Measurements from ENCODE around the gene OSBPL6. TPM values are rescaled to one million over a fixed set of nuclear protein-coding genes. Genes with fewer than 3 reads are reported as not detected.

OSBPL6 gene
- total RNA-seq, 6 donors from 2014 or later = 2.0 to 35.4 (median 5.1) TPM

GRCh38 chr2:178244777-178245176 lies 50.5 kb downstream of the OSBPL6 start:
- no peak overlapping the region for H3K4me3 ChIP-seq
- DNase-seq = no peak
- H3K4me1 ChIP-seq = peaks cover 3 to 10% (median 9%) of the 10 kb centered on the region in 4 donors
- WGBS, 2 donors = 76 to 78% methylated on average over 7 of the region's 7 CpGs
- H3K27ac ChIP-seq = no peak overlapping the region
- no peaks in the 10 kb centered on the region for H3K9me3 ChIP-seq
- no peak for ATAC-seq (ENCODE audit: low FRiP score in 2 of 2)
- H3K27me3 ChIP-seq = no peaks in the 10 kb centered on the region
- TF ChIP-seq POLR2A (IDR thresholded peaks at IDR 0.05) = no peak
- TF ChIP-seq CTCF (IDR thresholded peaks at IDR 0.05) = no peak
- TF ChIP-seq POLR2AphosphoS5 (IDR thresholded peaks at IDR 0.05) = no peak
- no peak for TF ChIP-seq EP300 (IDR thresholded peaks at IDR 0.05)
- H3K36me3 ChIP-seq = no peaks in the 10 kb centered on the region

- Histone ChIP-seq H3K27ac (no peak overlapping the region), H3K36me3 (no peaks in the 10 kb centered on the region), H3K27me3 (no peaks in the 10 kb centered on the region), H3K4me1 (peaks cover 3 to 10% (median 9%) of the 10 kb centered on the region in 4 donors), H3K4me3 (no peak overlapping the region), H3K9me3 (no peaks in the 10 kb centered on the region)
- 80 to 92% methylated on average over 2 of the region's 2 CpGs for WGBS, 2 donors
- DNase-seq (no peak), ATAC-seq (ENCODE audit: low FRiP score in 2 of 2) (no peak)
- TF ChIP-seq POLR2AphosphoS5 (IDR thresholded peaks at IDR 0.05) (no peak), CTCF (IDR thresholded peaks at IDR 0.05) (no peak), POLR2A (IDR thresholded peaks at IDR 0.05) (no peak)
Measured at GRCh38 chr2:178246696-178247095, 52.4 kb downstream of the OSBPL6 start.

GRCh38 chr2:178247250-178247649 lies 52.9 kb downstream of the OSBPL6 start:
- 71 to 83% methylated on average over 1 of the region's 1 CpG for WGBS, 2 donors
- Histone ChIP-seq H3K9me3 (no peaks in the 10 kb centered on the region), H3K4me1 (peaks cover 3 to 5% (median 4%) of the 10 kb centered on the region in 4 donors), H3K4me3 (no peak overlapping the region), H3K36me3 (no peaks in the 10 kb centered on the region), H3K27me3 (no peaks in the 10 kb centered on the region), H3K27ac (no peak overlapping the region)
- TF ChIP-seq POLR2AphosphoS5 (IDR thresholded peaks at IDR 0.05) (no peak), POLR2A (IDR thresholded peaks at IDR 0.05) (no peak), EP300 (IDR thresholded peaks at IDR 0.05) (no peak), CTCF (IDR thresholded peaks at IDR 0.05) (no peak)
- ATAC-seq (ENCODE audit: low FRiP score in 2 of 2) (no peak), DNase-seq (no peak)

- Histone ChIP-seq H3K36me3 (no peaks in the 10 kb centered on the region), H3K27me3 (no peaks in the 10 kb centered on the region), H3K4me3 (no peak overlapping the region), H3K9me3 (no peaks in the 10 kb centered on the region), H3K4me1 (no peaks in the 10 kb centered on the region), H3K27ac (no peak overlapping the region)
- DNase-seq = no peak
- TF ChIP-seq EP300 (IDR thresholded peaks at IDR 0.05) (no peak), POLR2A (IDR thresholded peaks at IDR 0.05) (no peak), POLR2AphosphoS5 (IDR thresholded peaks at IDR 0.05) (no peak), CTCF (IDR thresholded peaks at IDR 0.05) (no peak)
- WGBS, 2 donors = 45 to 62% methylated on average over 6 of the region's 6 CpGs
- ATAC-seq (ENCODE audit: low FRiP score in 2 of 2) = no peak
Measured at GRCh38 chr2:178250429-178250828, 56.1 kb downstream of the OSBPL6 start.

GRCh38 chr2:178251151-178251955 lies 57.0 kb downstream of the OSBPL6 start:
- TF ChIP-seq POLR2AphosphoS5 (IDR thresholded peaks at IDR 0.05) (no peak), EP300 (IDR thresholded peaks at IDR 0.05) (no peak), CTCF (IDR thresholded peaks at IDR 0.05) (no peak), POLR2A (IDR thresholded peaks at IDR 0.05) (no peak)
- Histone ChIP-seq H3K27me3 (no peaks in the 10 kb centered on the region), H3K4me3 (no peak overlapping the region), H3K36me3 (no peaks in the 10 kb centered on the region), H3K27ac (no peak overlapping the region), H3K4me1 (peaks cover 0 to 6% (median 0%) of the 10 kb centered on the region in 4 donors), H3K9me3 (no peaks in the 10 kb centered on the region)
- DNase-seq = no peak
- 60 to 65% methylated on average over 7 of the region's 7 CpGs for WGBS, 2 donors
- no peak for ATAC-seq (ENCODE audit: low FRiP score in 2 of 2)
